NT2/D1 (cell line): Measurements from ENCODE around the gene SPOCK2.

Experiments used
- SUZ12 ChIP-seq: IDR thresholded peaks from 2 replicates; pipeline ENCODE4 v1.6.1; 2011; ENCODE audit not compliant: insufficient read length, insufficient read depth; ENCODE audit errors: extremely low read depth
- YY1 ChIP-seq: IDR thresholded peaks from 2 replicates; pipeline ENCODE4 v1.6.1; 2011; ENCODE audit not compliant: insufficient read length, insufficient read depth
- ZNF274 ChIP-seq: IDR thresholded peaks from 2 replicates; pipeline ENCODE4 v1.6.1; 2011; ENCODE audit warnings: mild to moderate bottlenecking, low read depth, low read length

- no peak for TF ChIP-seq ZNF274
- TF ChIP-seq YY1 = no peak
- no peak for TF ChIP-seq SUZ12
These were observed 56.6 kb downstream of the SPOCK2 start for GRCh38 chr10:72031706-72032105.
